Measurements from ENCODE around the gene OSGEPL1.
A peak's percentile ranks its signal among the peaks of the same experiment; 100 is the strongest.
"Not testable (repeated sequence)": the region's sequence is repeated elsewhere in the genome, so short reads cannot be mapped to it uniquely, and the experiment has no call there.

OSGEPL1 gene, protein sequence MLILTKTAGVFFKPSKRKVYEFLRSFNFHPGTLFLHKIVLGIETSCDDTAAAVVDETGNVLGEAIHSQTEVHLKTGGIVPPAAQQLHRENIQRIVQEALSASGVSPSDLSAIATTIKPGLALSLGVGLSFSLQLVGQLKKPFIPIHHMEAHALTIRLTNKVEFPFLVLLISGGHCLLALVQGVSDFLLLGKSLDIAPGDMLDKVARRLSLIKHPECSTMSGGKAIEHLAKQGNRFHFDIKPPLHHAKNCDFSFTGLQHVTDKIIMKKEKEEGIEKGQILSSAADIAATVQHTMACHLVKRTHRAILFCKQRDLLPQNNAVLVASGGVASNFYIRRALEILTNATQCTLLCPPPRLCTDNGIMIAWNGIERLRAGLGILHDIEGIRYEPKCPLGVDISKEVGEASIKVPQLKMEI

DNA sequence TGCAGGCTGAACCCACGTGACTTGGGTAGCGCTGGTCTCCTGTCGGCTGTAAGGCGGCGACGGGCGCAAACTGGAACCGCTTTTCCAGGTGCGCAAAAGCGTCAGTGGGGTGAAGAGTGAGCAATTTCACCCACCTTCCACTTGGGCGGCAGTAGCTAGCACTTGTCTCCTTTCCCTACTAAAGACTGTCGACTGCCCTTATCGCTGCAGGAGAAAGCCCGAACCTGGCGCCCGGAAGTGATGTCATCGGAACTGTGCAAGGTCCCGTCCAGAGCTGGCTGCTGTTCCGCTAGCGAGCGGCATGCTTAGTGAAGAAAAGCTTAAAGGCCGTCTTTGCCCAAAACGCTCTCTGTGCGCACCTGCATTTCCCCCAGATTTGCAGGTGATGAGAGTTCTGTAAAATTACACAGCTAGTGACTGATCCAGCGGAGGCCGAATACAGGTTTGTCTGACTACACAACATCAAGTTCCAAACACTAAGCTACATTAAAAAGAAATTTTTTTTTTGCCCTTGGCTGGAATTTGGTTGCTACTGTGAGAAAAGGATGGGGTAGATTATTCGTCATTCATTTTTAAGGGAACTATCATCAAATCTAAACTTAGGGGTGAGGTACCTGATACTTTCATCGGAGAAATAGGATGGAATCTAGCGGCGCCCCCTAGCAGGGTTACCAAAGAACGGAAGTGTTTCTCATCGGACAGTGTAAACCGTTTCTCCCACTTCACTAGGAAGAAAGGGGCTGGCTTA, at the start of gene OSGEPL1:
Gene OSGEPL1 (minus strand): TSS at position 242 of the 748 bp plus-strand sequence. CDS start 1,152 bp downstream, outside the sequence.
- peak; percentile 98 for DNase-seq (ENCODE audit: low spot score)

GRCh38 chr2:189803431-189803830, 40.8 kb upstream of the OSGEPL1 start:
- no peak for DNase-seq (ENCODE audit: low spot score)

GRCh38 chr2:189802396-189802912, 39.9 kb upstream of the OSGEPL1 start:
- DNase-seq (ENCODE audit: low spot score), result no peak

DNA sequence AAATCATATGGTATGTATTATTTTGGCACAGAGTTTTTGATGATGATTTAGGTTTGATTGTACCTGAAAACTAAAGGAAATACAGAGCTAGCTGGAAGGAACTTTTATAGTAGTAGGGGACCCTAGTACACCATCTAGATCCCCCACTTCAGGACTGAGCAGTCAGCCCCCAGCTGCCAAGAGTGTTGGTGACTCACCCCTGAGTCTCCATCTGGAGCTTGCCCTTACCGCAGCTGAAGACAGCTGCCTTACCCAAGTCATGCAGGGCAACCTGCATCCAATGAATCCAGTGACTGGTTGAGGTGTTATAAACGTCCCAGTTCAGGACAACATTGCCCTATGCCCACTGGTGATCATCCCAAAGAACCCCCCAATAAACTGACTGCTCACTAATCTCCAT, 36.9 kb upstream of the OSGEPL1 start:
- DNase-seq (ENCODE audit: low spot score), result no peak

DNA sequence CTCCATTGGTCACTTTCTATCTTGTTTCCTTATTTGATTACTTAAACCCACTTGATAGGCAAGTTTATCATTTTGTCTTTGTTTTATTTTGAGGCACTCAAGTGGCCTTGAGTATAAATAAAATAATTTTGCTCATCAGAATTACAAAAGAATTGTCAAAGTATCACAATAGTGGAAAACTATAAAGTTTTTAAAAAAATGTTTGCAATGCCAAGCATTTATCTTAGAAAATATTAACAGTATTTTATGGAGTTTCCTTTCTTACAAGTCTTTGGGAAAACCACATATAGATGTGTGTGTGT, 36.4 kb upstream of the OSGEPL1 start:
- no peak for DNase-seq (ENCODE audit: low spot score)

DNA sequence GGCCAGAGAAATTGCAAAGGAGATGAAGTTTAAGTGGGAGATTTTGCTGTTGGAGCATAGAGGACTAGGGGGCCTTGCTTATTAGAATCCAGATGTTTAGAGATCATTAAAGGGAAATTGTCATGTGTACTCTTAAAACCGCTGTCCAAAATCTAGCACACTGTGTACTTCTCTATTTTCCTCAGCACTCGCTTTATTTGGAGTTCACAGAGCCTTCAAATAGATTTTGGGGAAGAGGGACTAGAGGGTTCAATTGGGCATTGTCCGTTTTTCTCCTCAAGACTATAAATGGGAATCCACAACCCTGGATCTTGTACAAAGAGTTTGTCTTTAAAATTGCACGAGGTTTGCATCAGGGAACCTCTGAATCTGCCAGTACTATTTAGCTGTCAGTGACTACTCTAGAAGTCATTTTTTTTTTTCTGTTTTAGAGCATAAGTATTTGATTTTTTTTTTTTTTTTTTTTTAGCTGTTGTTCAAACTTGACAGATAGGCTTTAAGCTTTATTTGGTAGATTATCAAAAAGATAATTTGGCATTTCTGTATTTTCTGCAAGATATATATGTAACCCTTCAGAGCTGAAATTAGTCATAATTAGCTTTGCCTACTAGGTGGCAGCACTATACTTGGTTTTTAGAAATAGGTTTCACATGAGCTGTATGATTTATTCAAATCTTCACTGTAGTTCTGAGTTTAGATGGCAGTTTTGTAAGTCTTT, 35.9 kb upstream of the OSGEPL1 start:
- DNase-seq (ENCODE audit: low spot score), result peak; percentile 64

DNA sequence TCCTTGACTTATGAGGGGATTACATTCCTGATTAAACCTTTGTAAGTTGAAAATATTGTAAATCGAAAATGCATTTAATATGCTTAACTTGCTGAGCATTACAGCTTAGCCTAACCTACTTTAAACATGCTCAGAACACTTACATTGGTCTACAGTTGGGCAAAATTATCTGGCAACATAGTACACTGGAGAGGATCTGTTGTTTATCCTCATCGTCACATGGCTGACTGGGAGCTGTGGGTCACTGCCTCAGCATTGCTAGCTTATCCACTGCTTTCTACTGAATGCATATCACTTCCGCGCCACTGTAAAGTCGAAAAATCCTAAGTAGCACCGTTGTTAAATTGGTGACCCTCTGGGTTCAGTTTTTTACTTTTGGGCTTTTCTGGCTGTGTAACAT, 35.3 kb upstream of the OSGEPL1 start:
- no peak for DNase-seq (ENCODE audit: low spot score)

DNA sequence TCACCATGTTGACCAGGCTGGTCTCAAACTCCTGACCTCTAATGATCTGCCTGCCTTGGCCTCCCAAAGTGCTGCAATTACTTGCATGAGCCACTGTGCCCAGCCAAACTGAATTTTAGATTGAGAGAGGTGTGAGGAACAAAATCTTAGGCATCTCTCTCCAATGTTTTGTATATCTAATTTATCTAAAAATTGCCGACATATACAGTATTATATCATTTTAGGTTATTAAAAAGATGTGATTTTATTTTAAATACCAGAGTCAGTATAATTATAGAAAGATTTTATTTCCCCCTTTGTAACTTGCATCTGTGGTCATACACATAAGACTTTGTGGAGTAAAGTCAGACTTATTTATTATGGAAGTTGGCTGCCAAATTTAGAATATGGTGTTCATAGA, 31.7 kb upstream of the OSGEPL1 start:
- no peak for DNase-seq (ENCODE audit: low spot score)

- no peak for DNase-seq (ENCODE audit: low spot score)
These were observed 28.9 kb upstream of the OSGEPL1 start for GRCh38 chr2:189791338-189792042.

DNA sequence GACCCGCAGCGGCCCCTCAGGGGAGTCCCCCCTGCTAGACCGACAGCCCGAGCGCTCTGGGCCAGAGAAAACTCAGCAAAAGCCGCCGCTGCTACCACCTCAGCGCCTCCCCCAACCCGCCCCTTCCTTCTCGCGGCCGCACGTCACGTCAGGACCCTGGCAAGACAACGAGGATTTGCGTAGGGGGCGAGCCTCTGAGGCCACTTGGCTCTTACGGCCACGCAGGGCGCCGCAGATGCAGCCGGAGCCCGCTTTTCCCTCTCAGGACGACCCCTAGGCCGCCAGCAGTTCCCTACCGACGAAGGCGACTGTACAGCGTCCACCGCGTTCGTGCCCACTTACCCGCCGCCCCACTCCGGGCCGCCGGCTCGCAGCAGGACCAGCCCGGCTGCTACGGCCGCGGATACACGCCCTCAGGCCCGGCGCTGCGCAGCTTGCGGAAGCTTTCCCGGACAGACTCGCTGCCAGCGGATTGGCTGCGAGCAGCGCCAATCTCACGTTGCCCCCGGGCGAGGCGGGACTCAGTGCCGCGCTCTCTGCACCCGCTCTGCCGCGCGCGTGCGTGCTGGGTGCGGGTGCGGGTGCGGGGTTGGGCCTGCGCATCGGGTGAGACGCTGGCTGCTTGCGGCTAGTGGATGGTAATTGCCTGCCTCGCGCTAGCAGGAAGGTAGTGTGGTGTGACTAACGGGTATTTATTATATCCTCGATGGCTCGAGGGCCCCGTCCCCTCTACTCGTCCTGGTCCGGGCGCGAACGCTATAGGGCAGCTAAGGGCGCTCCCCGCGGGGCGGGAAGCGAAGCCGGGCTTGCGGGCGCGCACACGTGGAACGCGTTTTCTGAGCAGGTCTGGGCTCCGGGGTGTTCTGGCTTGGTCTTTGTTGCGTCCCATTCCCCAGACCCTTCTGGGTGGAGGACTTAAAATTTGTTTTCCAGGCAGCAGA, 21.6 kb upstream of the OSGEPL1 start, which contains the start of the genes ORMDL1 and PMS1:
Gene ORMDL1 (minus strand): TSS at position 413 of the 941 bp plus-strand sequence. CDS start 1,744 bp downstream, outside the sequence.
Gene PMS1 (plus strand): TSS at position 524 of the 941 bp plus-strand sequence. CDS start 7,360 bp downstream, outside the sequence.
- peak; percentile 96 for DNase-seq (ENCODE audit: low spot score)

DNA sequence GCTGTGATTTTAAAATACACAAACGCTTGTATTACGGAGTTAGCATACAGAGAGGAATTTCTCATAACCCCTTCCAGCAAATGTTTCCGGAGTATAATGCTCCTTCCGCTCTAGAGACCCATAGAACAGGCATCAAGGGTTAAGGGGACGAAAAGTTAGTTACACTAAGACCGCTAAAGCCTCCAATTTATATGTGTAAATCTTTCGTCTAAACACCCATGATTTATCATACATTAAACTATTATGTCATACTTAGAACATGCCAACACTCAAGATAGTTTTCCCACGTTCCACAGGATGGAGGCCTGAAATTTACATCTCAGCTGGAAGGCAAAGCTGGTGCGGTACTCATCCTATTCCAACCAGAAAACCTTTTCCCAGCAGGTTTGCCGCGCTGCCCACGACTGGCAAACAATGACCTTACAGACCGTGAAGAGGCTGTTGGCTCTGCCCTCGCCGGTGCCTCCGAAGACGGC, 20.9 kb upstream of the OSGEPL1 start:
- peak; percentile 71 for DNase-seq (ENCODE audit: low spot score)

- DNase-seq (ENCODE audit: low spot score), result no peak
These were observed 19.7 kb upstream of the OSGEPL1 start for GRCh38 chr2:189782221-189782671.

DNA sequence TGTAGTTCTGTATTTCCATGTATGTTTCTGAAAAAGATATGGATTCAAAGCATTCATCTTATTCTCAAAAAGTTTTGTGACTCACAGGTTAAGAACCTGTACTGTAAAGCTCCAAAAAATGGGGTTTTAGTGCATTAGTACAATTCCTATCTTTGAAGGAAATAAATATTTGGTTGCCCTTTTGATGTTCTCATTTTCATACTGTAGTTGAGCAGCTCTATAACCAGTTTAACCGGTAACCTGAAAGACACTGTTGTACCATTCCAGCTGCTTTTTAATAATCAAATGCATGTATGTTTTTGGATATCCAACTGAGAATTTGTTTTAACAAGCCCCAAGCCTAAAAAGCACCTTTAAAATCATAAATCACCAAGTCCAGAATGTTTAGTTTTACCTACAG, 9.6 kb upstream of the OSGEPL1 start:
- no peak for DNase-seq (ENCODE audit: low spot score)

DNA sequence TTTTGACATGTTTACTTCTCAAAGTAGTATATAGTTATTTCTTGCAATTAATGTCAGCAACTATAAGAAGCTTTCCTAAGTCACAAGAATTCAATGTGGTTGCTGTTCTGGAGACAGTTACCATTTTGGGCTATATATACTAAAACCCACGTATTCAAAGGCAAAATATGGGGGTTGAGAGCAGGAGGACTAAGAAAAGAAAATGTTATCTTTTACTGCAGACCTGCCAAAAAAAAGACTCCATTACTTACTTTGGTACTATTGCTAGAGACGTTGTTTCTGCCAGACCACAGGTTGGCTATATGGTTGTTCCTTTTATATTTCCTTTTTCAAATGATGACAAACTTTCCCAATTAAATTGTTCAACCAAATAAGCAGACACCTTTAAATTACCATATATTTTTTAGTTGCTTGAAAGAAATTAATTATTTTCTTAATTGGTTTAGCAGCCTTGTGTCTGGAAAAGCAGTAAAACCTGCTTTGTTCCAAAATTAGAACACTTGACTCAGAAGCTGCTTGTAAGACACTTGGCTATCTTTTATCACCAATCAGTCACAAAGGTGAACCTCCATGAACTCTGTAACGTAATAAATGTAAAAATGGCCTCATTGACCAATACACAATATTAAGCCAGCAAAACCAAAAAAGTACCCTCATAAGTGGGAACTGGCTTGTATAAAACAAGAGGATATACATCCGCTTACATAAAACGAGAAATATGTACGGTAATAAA, 8.2 kb upstream of the OSGEPL1 start:
- DNase-seq (ENCODE audit: low spot score), result no peak

DNA sequence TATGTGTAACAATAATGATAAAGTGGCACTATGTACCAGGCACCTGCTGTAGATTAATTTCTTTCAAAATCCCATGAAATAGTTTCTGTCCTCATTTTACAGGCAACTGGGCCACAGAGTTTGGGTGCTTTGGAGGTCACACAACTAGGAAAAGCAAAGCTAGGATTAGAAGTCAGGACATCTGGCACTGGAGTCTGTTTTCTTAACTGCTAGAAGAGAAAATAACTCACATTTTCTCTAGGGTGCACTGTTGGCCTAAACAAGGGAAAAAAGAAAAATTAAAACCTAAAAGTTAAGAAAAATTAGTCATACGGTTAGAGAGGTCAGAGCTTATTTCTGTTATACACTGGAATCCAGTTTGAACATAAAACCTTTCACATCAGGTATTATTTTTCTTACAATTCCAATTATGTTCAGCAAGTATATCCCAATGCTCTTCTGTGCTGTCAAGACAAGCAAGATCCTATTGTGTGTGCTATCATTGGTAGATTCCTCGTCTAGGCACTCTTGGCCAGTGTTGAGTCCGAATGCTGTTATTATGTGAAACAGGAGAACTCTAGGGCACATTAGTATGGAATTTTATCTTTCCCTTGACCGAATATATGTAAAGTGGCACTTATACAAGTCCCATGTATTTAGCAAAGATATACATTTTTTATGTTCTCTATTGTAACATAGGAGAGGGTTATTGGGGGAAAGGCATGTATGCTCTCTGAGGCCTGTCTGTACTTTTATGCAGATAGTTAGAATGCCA, 1.5 kb upstream of the OSGEPL1 start:
- DNase-seq (ENCODE audit: low spot score), result peak; percentile 38

DNA sequence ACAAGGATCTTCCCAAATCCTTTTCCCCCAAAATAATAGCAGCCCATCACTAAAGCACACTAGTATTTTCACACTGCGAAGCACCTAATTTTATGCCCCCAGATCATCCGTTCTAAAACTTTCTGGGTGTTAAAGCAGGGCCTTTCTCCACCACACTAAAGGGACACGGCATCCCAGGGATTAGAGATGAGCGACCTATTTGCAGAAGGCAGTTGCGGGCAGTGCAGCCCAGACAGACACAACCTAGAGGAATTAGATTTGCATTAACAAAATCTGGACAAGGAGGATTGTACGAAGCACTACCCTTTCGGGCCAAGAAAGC, 402 bp downstream of the OSGEPL1 start:
- no peak for DNase-seq (ENCODE audit: low spot score)

- not testable (repeated sequence) for DNase-seq (ENCODE audit: low spot score)
These were observed 2.4 kb downstream of the OSGEPL1 start for GRCh38 chr2:189760154-189760553.

- DNase-seq (ENCODE audit: low spot score), result no peak
These were observed 6.2 kb downstream of the OSGEPL1 start for GRCh38 chr2:189756311-189756952.
